ENCODE measurements around the gene TNNC1.

The TNNC1 gene

DNA sequence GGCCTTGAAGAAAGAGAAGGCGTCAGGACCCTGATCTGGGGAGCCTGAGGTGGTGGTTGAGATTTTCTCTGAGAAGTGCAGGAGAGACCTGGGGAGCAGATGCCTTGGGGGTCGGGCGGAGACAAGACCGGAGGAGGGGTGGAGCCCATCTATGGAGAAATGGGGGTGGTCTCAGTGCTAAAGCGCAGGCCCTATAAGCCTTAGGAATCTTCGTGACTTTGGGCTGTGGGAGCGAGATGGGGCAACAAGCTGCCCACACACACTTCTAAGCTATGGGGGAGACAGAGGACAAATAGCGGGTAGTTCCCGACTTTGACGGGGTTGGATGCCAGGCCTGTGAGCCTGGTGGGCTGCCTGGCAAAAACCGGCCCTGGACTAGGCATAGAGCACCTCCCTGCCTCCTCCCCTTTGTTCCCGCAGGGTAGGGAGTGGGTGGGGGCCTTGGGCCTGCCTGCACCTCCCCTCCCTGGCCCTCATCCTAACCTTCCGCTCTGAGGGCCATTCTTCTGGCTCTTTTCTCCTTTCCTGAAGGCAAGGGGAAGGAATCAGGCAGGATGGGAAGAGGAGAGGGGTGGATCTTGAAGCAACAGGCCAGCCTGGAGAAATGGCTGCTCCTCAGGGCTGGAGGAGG lies 2.4 kb upstream of the TNNC1 start:
- peak; percentile 28 for DNase-seq (ENCODE audit: low read depth)
- TF ChIP-seq, protein P1, sequence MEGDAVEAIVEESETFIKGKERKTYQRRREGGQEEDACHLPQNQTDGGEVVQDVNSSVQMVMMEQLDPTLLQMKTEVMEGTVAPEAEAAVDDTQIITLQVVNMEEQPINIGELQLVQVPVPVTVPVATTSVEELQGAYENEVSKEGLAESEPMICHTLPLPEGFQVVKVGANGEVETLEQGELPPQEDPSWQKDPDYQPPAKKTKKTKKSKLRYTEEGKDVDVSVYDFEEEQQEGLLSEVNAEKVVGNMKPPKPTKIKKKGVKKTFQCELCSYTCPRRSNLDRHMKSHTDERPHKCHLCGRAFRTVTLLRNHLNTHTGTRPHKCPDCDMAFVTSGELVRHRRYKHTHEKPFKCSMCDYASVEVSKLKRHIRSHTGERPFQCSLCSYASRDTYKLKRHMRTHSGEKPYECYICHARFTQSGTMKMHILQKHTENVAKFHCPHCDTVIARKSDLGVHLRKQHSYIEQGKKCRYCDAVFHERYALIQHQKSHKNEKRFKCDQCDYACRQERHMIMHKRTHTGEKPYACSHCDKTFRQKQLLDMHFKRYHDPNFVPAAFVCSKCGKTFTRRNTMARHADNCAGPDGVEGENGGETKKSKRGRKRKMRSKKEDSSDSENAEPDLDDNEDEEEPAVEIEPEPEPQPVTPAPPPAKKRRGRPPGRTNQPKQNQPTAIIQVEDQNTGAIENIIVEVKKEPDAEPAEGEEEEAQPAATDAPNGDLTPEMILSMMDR (conservative IDR thresholded peaks at IDR 0.05; ENCODE audit: control insufficient read depth, insufficient read depth, low read depth, low read length), result no peak
- peak overlapping the region; percentile 86 for H3K4me3 ChIP-seq (ENCODE audit: control insufficient read depth, low read depth, low read length)

DNA sequence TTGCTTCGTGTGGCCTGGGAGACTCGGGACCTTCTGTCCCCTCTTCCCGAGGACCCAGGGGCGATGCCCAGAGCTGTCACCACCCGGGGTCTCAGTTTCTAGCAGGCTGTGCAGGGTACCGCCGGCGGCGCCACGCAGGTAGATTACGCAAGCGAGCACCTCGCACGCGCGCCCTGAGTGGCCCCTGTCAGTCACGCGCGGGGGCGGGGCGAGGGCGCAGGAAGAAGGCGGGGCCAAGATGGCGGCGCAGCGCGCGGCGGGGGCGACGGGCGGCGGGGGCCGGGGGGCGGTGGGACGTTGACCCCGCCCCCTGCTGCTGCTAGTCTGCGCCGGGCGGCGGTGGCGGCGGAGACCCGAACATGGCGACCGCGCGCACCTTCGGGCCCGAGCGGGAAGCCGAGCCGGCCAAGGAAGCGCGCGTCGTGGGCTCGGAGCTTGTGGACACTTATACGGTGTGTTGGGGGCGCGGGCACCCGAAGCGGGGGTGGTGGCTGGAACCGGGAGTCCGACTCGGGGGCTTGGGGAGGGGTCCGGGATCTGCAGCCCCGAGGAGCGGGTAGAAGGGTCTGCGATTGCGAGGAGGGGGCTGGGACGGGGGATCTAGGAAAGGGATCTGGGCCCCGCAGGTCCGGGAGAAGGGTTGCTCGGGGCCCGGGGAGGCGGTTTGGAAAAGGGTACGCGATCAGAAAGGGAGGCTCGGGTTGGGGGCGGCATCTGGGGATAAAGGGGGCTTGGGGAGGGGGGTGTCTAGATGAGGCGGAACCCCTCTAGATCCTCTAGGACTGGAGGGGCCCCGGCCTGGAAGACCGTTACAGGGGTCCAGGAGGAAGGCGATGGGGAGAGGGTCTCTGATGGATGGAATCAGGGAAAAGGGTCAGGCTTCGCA lies 1.7 kb upstream of the TNNC1 start, which contains the start of gene NISCH:
Gene NISCH, plus strand, starts transcription at position 322 of the 886 bp plus-strand sequence. Its CDS starts 38 bp downstream, at position 360.
- peak; percentile 57 for DNase-seq (ENCODE audit: low read depth)
- H3K4me3 ChIP-seq (ENCODE audit: control insufficient read depth, low read depth, low read length), result peak within 1 kb of the TSS; percentile 86
- TF ChIP-seq, protein P1 (conservative IDR thresholded peaks at IDR 0.05; ENCODE audit: control insufficient read depth, insufficient read depth, low read depth, low read length), result no peak

- H3K4me3 ChIP-seq (ENCODE audit: control insufficient read depth, low read depth, low read length), result peak overlapping the region; percentile 52
Observed at GRCh38 chr3:52454938-52455282, 1.1 kb upstream of the TNNC1 start.

GRCh38 chr3:52454250-52454937 lies 553 bp upstream of the TNNC1 start:
- TF ChIP-seq, protein P1 (conservative IDR thresholded peaks at IDR 0.05; ENCODE audit: control insufficient read depth, insufficient read depth, low read depth, low read length), result no peak
- no peak overlapping the region for H3K4me3 ChIP-seq (ENCODE audit: control insufficient read depth, low read depth, low read length)
- DNase-seq (ENCODE audit: low read depth), result no peak

More at GRCh38 chr3:52454938-52455282, 1.1 kb upstream of the TNNC1 start:
- no peak for DNase-seq (ENCODE audit: low read depth)
- TF ChIP-seq, protein P1 (conservative IDR thresholded peaks at IDR 0.05; ENCODE audit: control insufficient read depth, insufficient read depth, low read depth, low read length), result no peak

DNA sequence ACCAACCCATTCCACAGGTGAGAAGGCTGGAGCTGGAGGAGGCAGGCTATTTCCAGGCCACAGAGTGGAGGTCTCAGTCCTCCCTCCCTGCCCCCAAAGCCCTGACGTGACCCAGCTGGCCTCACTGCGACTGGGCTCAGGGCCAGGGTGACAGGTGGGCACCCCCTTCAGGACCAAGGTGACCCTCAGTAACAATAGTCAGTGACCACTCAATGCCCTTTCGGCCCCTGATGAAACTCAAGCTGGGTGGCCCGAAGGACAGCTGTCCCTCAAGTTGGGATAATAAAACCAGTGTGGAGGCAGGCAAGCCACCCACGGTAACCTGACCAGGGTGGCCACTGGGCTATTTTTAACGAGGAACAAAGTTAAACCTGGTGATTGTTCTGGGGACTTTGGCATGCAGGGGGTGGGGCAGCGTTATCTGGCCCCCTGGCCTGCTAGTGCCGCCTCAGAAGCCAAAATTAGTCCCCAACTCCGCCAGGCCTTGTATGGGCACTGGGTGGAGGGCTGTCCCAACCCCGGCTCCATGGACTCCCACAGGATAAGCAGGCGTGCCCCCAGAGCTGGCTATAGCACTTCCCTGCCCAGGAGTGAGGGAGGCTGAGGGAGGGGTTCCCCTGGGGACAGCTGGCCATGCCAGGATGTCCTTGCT lies 1.1 kb downstream of the TNNC1 start:
- TF ChIP-seq, protein P1 (conservative IDR thresholded peaks at IDR 0.05; ENCODE audit: control insufficient read depth, insufficient read depth, low read depth, low read length), result no peak
- DNase-seq (ENCODE audit: low read depth), result no peak
- H3K4me3 ChIP-seq (ENCODE audit: control insufficient read depth, low read depth, low read length), result no peak overlapping the region

DNA sequence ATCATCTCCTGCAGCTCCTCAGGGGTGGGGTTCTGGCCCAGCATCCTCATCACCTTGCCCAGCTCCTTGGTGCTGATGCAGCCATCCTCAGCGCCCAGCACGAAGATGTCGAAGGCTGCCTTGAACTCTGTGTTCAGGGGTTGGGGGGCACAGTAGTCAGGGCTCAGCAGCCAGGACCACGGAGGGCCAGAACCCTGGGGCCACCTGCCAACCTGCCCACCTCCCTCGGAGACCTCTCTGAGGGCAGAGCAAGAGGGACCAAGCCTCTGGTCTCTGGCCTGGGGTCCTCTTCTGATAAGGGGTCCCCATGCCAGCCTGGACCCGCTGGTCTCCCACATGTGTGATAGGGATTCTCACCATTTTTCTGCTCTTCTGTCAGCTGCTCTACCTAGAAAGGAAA lies 1.7 kb downstream of the TNNC1 start:
- H3K4me3 ChIP-seq (ENCODE audit: control insufficient read depth, low read depth, low read length), result no peak overlapping the region
- no peak for DNase-seq (ENCODE audit: low read depth)
- TF ChIP-seq, protein P1 (conservative IDR thresholded peaks at IDR 0.05; ENCODE audit: control insufficient read depth, insufficient read depth, low read depth, low read length), result no peak
